G401 (cell line): ENCODE results near the gene ACTN2. TPM values are rescaled to one million over a fixed set of nuclear protein-coding genes. Genes with fewer than 3 reads are reported as not detected.
"Not testable (repeated sequence)": the region's sequence is repeated elsewhere in the genome, so short reads cannot be mapped to it uniquely, and the experiment has no call there.

ENCODE experiments used
- DNase-seq: peaks from one replicate; pipeline ENCODE4 v3.0.0-alpha.2; 2015; ENCODE audit warnings: low spot score
- in situ Hi-C: cut with HindIII; loops from 2 replicates; pipeline ENCODE4 v1.10.0; 2016; ENCODE audit warnings: low sequenced_read_pairs, mixed read lengths
- total RNA-seq: library from RNA; depleted of rRNA; stranded (reverse); fragments of >200 nt; shearing (Covaris generic); gene quantifications from 2 replicates; pipeline ENCODE4 v1.2.3, GENCODE V29; 2014; rRNA removed

ACTN2 gene
- 0.75 TPM in 1 of 2 replicates, not detected in the other for total RNA-seq

DNA sequence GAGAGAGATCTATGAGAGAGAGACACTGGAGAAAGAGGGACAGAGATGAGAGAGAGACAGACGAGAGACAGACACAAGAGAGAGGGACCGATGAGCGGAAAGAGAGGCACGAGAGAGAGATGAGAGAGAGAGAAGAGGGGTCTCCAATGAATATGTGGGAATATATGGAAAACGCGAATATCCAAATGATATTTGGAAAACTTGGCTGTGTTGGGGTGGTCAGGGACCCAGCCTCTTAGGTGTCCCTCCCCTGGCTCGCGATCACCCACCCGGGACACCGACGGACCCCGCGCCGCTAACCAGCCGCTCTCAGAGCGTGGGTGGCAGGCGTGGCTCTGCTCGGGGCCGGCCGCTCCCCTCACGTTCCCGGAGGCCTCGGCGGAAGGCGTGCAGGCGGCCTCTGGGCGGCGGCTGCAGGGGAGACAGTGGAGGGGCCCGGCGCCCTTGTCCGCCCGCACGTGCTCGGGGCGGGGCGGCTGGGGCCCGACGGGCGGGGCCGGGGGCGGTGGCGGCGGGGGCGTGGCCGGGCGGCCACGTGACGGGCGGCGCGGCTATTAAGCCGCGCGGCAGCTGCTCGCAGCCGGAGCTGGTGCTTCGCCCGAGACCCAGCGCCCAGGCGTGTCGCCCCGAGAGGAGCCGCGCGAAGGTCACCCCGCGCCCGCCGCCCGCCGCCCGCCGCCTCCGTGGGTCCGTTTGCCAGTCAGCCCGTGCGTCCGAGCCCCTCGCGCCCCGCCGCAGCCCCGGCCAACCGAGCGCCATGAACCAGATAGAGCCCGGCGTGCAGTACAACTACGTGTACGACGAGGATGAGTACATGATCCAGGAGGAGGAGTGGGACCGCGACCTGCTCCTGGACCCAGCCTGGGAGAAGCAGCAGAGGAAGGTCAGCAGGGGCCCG is at the start of gene ACTN2:
ACTN2 (plus strand) TSS at position 583 of the 898 bp plus-strand sequence; CDS start at position 758, 175 bp downstream.
- DNase-seq, result peak; percentile 5
- in situ Hi-C loops, result no loop called here

DNA sequence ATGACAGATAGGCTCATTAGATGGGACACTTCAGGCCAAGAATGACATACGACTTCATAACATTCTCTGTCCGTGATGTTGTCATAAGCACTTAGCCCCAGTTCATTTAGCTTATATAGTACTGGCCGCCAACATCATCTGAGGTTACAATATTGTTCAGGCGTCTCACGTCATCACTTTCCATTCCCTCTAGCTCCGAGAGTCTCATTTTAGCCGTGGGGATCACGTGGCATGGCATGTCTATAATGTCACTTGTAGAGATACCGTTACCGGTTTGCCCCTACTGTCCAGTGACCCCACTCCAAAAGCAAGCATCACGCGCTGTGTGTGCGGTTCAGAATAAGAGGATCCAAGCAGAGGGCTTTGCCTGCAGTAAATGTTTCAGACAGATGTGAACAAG is 47.4 kb upstream of the ACTN2 start:
- in situ Hi-C loops, result no loop called here
- DNase-seq, result no peak

DNA sequence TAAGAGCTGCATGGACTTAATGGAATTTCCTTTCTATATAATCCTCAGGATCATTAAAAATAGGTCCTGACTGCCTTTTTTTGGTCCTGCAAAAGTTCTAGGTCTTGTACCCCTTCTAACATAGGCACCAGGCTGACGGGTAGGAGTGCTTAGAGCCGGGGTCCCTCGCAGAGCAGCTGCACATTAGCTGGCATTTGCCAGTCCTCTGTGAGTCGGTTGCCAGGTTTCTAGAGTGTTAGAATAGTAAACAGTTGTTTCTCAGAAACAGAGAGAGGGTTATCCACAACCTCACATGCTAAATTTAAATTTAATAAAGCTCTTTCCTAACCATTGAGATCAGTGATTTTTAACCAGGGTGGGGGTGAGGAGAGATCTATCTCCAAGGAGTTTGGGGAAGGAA is 46.6 kb upstream of the ACTN2 start:
- in situ Hi-C loops, result no loop called here
- DNase-seq, result no peak

DNA sequence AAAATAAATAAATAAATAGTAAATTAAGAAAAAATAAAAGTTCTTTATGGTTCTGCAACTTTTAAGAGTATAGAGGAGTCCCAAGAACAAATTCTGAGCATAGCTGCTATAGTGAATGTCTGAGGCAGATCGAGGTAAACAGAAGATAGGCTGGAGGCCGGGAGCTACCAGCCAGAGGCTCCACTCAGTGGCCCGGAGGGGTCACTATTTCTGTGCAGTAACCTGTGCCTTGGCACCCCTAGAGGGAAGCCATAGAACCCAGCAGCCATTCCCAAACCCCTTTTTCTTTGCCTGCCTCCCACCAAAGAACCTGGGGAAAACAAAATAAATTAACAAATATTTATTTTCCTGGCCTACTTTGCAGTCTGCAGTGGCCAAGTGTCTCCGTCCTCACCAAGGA is 43.5 kb upstream of the ACTN2 start:
- in situ Hi-C loops, result no loop called here
- DNase-seq, result no peak

DNA sequence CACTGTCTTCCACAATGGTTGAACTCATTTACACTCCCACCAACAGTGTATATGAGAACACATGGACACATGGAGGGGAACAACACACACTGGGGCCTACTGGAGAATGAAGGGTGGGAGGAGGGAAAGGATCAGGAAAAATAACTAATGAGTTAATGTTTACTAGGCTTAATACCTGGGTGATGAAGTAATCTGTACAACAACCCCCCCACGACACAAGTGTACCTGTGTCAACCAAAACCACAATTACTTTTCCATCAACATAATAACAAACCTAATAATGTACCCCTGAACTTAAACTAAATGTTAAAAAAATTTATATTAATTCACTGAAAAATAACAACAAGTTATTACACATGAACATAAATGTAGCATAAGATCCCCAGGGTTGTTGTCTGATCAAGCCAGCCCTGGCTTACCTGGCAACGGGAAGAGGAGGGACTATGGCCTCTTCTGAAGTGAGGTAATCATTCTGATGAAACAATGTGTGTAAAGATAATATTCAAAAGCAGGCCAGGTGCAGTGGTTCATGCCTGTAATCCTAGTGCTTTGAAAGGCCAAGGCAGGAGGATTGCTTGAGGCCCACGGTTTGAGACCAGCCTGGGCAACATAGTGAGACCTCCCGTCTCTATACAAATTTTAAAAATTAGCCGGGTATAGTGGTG is 41.2 kb upstream of the ACTN2 start:
- in situ Hi-C loops, result no loop called here
- no peak for DNase-seq

DNA sequence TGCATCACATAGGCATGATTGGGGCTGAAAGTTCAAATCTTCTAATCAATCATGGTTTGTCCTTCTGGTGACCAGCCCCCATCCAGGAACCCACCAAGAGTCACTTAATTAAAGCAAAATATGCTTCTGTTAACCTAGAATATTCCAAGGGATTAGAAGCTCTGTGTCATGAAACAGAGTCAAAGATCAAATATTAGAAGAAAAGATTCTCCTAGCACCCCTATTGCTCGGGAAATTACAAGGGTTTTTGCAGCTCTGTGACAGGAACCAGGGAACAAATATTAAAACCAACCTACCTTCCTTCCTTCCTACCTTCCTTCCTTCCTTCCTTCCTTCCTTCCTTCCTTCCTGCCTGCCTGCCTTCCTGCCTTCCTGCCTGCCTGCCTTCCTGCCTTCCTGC is 31.8 kb upstream of the ACTN2 start:
- no peak for DNase-seq
- in situ Hi-C loops, result no loop called here

DNA sequence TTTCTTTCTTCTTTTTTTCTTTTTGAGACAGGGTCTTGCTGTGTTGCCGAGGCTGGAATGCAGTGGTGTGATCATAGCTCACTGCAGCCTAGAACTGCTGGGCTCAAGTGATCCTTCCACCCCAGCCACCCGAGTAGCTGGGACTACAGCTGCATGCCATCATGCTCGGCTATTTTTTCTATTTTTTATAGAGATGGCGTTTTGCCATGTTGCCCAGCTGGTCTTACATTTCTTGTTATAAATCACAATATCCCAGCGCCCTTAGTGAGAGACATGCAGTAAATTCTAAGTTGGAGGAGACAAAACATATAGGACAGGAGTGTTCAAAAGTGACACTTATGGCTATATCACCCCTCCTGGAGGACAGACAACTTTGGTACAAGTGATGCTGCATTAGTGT is 31.3 kb upstream of the ACTN2 start:
- in situ Hi-C loops, result no loop called here
- DNase-seq, result no peak

DNA sequence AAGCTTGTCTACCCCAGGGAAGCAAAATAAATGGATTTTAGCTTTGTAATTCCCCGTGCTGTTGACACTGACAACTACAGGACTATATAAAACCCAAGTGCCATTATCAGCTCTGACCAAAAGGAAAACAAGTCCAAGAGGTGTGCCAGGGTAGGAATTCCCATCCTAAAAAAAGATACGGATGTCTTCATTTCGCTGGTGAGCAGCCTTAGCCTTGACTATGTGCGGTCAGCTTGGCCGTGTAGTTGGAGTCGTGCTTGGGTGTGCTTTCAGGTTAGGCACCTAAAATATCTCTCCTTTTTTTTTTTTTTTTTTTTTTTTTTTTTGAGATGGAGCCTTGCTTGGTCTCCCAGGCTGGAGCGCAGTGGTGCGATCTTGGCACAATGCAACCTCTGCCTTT is 28.9 kb upstream of the ACTN2 start:
- in situ Hi-C loops, result no loop called here
- DNase-seq, result no peak

DNA sequence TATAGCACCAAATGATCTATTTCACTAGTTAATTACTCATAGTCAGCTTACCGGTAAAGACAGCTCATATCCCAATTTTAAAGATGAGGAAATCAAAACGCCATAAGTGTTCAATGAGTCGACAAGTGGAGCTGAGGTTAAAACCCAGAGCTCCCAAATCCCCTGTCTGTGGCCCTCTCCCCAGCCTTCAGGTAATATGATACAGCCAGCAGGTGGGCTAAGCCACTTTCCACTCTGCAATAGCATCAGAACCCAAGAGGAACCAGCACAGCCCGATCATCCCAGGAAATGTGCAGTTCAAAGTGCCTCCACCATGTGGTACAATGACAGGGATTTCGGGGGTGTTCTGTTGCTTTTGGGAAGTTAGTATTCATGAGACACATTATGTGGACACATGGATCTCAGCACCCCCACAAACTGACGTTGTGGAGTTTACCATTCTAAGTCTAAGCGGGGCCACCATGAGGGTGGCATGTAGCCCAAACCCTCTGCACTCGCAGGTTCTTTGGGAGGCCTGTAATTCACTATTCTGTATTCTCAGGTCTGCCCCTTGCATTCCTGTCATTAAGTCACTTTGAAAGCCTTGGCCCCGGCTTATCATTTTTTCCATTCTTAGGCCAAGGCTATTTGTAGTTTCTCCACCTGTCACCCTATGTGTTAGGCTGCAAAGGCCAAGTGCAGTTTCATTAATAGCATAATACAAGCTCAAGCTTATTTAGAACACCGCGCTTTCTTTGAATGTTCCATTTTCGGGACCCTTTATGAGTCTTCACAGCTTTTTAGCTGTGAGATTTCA is 26.3 kb upstream of the ACTN2 start:
- in situ Hi-C loops, result no loop called here

DNA sequence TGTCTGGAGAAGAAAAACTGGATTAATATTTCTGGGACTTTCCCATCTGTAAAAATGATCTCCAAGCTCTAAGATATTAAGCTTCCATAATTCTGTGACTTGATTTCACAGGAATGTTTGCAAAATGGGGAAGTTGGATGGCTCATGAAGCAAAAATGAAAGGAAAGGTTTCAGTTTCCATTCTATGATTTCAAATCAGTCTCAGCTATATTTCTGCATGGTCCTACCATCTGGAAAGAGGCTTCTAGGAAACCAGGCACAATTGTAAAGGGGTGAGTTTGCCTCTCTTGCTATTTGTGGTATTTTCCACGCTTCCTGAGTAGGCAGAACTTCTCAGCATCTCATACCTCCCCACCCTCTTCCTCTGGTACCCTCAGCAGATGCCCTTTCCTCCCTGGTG is 22.4 kb upstream of the ACTN2 start:
- in situ Hi-C loops, result no loop called here
- no peak for DNase-seq

More for the DNA sequence above, 26.3 kb upstream of the ACTN2 start:
- no peak for DNase-seq

DNA sequence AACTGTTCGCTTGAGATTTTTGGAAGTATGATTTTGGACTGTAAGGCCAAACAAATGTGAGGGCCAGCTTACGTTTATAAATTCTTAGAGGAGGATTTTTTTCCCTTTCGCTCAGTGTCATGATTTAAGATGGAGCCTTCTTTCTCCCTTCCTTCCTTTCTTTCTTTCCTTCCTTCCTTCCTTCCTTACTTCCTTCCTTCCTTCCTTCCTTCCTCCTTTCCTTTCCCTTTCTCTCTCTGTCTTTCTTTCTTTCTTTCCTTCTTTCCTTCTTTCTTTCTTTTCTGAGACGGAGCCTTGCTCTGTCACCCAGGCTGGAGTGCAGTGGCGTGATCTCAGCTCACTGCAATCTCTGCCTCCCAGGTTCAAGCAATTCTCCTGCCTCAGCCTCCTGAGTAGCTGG is 17.4 kb upstream of the ACTN2 start:
- in situ Hi-C loops, DNase-seq: not testable (repeated sequence)

DNA sequence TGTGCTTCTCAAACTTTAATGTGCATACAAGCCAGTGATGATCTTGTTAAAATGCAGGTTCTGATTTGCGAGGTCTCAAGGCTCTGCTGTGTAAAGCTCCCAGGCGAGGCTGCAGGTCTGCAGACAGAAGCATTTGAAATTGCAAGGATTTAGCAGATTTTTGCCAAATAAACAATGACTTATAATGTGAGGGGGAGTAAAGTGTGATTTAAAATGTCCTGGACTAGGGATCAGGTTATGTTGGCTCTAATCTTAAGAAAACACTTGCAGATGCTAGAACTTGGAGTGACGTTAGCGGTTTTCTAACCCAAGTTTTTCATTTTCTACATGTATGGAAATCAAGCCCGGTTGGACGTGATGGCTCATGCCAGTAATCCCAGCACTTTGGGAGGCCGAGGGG is 16.2 kb upstream of the ACTN2 start:
- DNase-seq, result no peak
- in situ Hi-C loops, result no loop called here

DNA sequence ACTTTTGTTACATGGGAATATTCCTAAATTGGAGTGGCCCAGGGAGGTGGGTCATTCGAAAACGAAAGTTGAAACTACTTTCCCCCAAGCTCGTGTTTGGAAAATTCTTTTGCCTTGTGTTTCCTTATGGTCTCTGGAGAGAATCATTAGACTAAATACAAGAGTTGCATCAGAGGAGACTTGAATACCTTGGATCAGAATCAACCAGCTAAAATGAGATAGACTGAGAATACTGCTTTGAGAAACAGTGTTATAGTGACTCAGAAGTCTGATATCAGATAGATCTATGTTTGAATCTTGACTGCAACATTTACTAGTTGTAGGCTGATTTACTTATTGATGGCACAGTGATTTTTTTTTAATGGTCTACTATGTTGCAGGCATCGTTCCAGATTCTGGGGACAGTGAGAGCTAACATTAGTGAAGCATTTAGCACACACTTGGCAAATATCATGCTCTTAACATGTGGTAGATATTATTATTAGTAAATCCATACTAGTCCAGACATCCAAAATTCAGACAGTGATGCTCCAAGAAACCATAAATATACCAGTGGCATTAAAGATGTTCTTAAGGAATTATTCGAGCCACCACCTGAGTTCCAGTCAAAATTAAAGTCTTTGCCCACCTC is 12.9 kb upstream of the ACTN2 start:
- in situ Hi-C loops, result no loop called here
- no peak for DNase-seq

DNA sequence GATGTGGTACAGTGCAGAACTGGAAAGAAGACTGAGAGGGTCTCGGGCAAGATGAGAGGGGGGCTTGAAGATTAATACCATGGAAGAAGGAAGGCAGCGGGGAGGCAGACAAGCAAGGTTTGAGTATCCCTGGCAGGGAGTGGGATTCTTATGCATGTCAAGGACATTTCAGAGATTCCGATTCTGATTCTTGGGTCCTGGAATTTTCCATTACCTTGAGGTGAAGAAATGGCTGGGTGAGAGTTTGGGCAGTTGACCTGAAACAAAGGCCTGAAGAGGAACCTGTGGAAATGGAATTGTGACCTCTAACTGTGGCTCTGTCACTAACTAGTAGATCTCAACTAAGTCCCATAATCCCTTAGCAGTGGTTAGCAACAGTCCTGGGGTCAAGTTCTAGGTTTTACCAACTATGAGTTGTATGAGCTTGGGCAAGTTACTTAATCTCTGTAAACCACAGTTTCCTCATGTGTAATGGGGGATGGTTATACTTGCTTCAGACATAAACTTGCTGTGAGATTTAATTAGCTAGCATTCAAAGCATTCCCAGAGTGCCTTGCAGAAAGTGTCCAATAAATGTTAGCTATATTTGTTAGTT is 8.6 kb upstream of the ACTN2 start:
- no peak for DNase-seq
- in situ Hi-C loops, result no loop called here

DNA sequence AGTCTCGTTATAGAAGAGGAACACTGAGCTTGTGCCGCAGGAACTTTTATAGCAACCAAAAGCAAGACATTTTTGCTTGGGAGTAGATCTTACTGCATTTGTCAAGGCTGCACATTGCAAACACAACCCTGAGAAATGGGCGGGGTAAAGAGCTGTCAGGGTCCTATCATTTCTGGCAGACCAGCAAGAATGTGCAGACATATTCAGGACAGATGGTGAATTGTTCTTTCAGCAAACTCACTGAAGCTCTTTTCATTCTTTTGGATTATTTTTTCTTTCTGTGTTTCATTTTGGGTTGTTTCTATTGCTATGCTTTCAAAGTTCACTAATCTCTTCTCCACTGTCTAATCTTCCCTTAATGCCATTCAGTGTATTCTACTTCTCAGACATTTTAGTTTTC is 5.1 kb upstream of the ACTN2 start:
- DNase-seq, result no peak
- in situ Hi-C loops, result no loop called here

DNA sequence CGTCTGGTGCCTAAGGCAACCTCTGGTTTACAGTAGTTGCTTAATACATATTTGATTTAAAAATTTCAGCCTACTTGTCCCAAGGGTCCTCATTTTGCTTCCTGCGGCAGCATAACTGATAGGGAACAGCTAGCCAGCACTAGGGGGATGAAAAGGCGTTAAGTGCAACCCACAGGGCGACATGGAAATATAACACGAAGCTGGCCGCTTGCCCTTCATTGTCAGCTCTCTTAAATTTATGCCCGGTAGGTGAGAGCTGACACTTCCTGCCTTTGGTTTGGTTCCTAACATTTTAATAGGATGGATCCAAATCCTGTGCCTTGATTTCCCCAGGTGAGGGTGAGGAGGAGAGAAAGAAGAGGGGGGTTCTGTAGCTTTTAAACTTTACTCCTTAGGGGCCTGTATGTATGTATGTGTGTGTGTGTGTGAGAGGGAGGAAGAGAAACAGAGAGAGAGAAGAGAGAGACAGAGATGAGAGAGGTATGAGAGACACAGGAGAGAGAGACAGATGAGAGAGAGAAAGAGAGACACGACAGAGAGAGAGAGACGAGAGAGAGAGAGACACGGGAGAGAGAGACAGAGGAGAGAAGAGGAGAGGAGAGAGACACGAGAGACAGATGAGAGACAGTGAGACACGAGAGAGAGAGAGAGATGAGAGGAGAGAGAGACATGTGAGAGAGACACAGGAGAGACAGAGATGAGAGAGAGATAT is 938 bp upstream of the ACTN2 start:
- in situ Hi-C loops, result no loop called here
- DNase-seq, result no peak

DNA sequence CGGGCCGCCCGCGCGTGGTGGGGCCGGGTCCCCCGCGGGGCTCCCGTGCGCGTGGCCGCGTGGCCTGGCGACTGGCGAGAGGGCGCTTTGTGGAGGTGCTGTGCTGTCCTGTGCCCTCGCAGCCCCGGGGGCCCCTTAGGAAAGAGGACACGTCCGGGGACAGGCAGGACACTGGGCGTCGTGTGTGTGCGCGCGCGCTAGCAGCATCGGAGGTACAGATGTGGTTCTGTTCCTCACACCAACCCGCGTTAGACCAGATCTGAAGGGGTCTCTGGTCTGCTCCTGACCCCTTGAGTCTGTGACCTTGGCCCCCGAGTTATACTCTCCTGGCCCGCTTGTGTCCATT is 489 bp downstream of the ACTN2 start:
- DNase-seq, result no peak
- in situ Hi-C loops, result no loop called here

DNA sequence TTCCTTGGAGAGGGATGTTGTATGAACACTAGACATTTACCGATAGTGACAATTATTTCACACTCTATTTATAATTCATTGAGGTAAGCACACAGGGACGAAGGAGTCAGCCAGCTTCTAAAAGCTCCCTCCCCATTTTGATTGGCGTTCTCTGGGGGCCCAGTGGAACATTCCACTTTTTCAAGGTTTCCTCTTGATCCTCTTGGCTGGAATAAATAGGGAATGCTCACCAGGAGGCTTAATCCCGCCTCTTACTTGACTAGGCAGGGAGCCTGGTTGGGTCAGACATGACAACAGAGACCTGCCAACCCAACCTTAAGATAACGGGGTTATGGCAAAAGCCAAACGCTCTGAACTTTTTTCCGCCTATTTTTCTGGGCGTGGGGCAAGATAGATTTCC is 974 bp downstream of the ACTN2 start:
- no peak for DNase-seq
- in situ Hi-C loops, result no loop called here

DNA sequence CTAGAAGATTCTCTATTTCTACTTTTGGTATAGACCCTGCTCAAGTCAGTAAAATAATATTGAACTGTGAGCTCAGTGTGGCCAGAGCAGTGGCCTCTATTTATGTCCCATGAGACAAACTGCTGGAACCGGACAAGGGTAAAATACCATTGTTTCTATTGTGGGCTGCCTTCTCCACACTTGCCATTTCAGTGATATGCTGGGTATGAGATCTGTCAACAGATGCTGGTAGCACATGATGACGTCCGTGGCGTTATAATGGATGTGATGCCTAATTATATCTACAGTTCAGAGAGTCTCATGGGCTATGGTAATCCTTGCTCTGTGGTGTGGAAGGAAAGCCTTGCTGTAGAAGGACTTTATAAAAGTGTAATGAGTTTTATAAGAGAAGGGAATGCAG is 2.4 kb downstream of the ACTN2 start:
- no peak for DNase-seq
- in situ Hi-C loops, result no loop called here
